OCI-LY7 (cell line): ENCODE data around the gene TMA16. TPM values are rescaled to one million over a fixed set of nuclear protein-coding genes. Genes with fewer than 3 reads are reported as not detected.

Experiments used
- BruUV-seq: library from RNA; stranded (reverse); fragments of 400-500 nt; replicated peaks from 2 replicates; lab custom pipeline; 2021; lab: Mats Ljungman, UMichigan
- CTCF ChIA-PET: fragments of 300-600 bp; sonication (Branson Sonifier 250); formaldehyde crosslinking; loops from one replicate; lab custom pipeline; 2022; ENCODE audit warnings: antibody characterized with exemption; ENCODE audit not compliant: unreplicated experiment; lab: Charles Lee
- POLR2A ChIA-PET: fragments of 300-600 bp; sonication (Branson Sonifier 250); formaldehyde crosslinking; loops from one replicate; lab custom pipeline; 2022; ENCODE audit warnings: antibody characterized with exemption; lab: Charles Lee
- DNase-seq: peaks from one replicate; pipeline ENCODE4 v3.0.0-alpha.2; 2015; ENCODE audit warnings: low spot score
- H2AFZ ChIP-seq: fragments of 200-600 bp; sonication (generic), shearing (Covaris generic); 2 replicates; pipeline ENCODE4 v1.6.1; 2014; ENCODE audit warnings: mild to moderate bottlenecking, antibody characterized with exemption, low read length, moderate library complexity
- H3K27ac ChIP-seq: fragments of 200-600 bp; sonication (generic); 2 replicates; pipeline ENCODE4 v1.5.1; 2014; ENCODE audit warnings: mixed run types, low read depth, mild to moderate bottlenecking, moderate library complexity, low read length, inconsistent platforms; ENCODE audit not compliant: poor library complexity, severe bottlenecking
- H3K36me3 ChIP-seq: fragments of 200-600 bp; sonication (generic); 2 replicates; pipeline ENCODE4 v1.6.1; 2014; ENCODE audit warnings: mild to moderate bottlenecking, antibody characterized with exemption, low read length, moderate library complexity, mixed read lengths; ENCODE audit not compliant: insufficient read depth
- H3K4me1 ChIP-seq: fragments of 200-600 bp; sonication (generic); 2 replicates; pipeline ENCODE4 v1.5.1; 2014; ENCODE audit warnings: mild to moderate bottlenecking, low read length; ENCODE audit not compliant: insufficient read depth, poor library complexity, severe bottlenecking
- H3K4me2 ChIP-seq: fragments of 200-600 bp; sonication (generic); 2 replicates; pipeline ENCODE4 v1.6.1; 2014; ENCODE audit warnings: mild to moderate bottlenecking, low read length
- H3K4me3 ChIP-seq: fragments of 200-600 bp; sonication (generic); 2 replicates; pipeline ENCODE4 v1.5.1; 2014; ENCODE audit warnings: mild to moderate bottlenecking, low read depth, low read length; ENCODE audit not compliant: poor library complexity, severe bottlenecking
- H3K79me2 ChIP-seq: fragments of 200-600 bp; sonication (generic); 2 replicates; pipeline ENCODE4 v1.6.1; 2016; ENCODE audit warnings: low read depth, mild to moderate bottlenecking, low read length, moderate library complexity, mixed read lengths; ENCODE audit not compliant: insufficient read depth
- H3K9me2 ChIP-seq: fragments of 200-600 bp; sonication (generic); 2 replicates; pipeline ENCODE4 v1.6.1; 2016; ENCODE audit warnings: mild to moderate bottlenecking, low read length, mixed read lengths; ENCODE audit not compliant: insufficient read depth
- H3K9me3 ChIP-seq: fragments of 200-600 bp; sonication (generic); 2 replicates; pipeline ENCODE4 v1.6.1; 2014; ENCODE audit warnings: mild to moderate bottlenecking, mixed run types, low read length, mixed read lengths
- H4K20me1 ChIP-seq: fragments of 200-600 bp; sonication (generic); 2 replicates; pipeline ENCODE4 v1.6.1; 2014; ENCODE audit warnings: mild to moderate bottlenecking, antibody characterized with exemption, low read length, moderate library complexity, mixed read lengths; ENCODE audit not compliant: insufficient read depth
- CTCF ChIP-seq: fragments of 200-600 bp; sonication (generic); conservative IDR thresholded peaks from 2 replicates; pipeline ENCODE4 v1.5.1; 2014; ENCODE audit warnings: mild to moderate bottlenecking, antibody characterized with exemption, low read length, moderate library complexity, mixed read lengths
- EZH2phosphoT487 ChIP-seq: fragments of 200-600 bp; sonication (generic); IDR thresholded peaks from 2 replicates; pipeline ENCODE4 v1.6.1; 2018; ENCODE audit warnings: low read depth, borderline replicate concordance, mild to moderate bottlenecking, mixed run types, antibody characterized with exemption, low read length, moderate library complexity, mixed read lengths
- intact Hi-C: fragments of 100-400 bp; cut with micrococcal nuclease; formaldehyde crosslinking; loops from one replicate; pipeline ENCODE4 v1.10.0; 2022; ENCODE audit not compliant: unreplicated experiment
- total RNA-seq, 2 experiments: library from RNA; depleted of rRNA in 1 of 2; stranded (reverse); fragments of >200 nt in 1 of 2; shearing (Covaris generic) in 1 of 2; gene quantifications; 2 replicates each; pipeline ENCODE4 v1.2.3, GENCODE V29; 2014 to 2022

The TMA16 gene
- total RNA-seq, 2 experiments from 2014 or later, result 56.9 to 92.5 TPM

- Histone ChIP-seq H3K4me2 (peak overlapping the region; percentile 92), H3K4me1 (peaks cover 30% of the 10 kb centered on the region), H3K79me2 (peaks cover 43% of the 10 kb centered on the region), H3K36me3 (peaks cover 26% of the 10 kb centered on the region), H2AFZ (peak overlapping the region; percentile 40; the same call in 1 of the 2 replicates), H3K9me2 (no peaks in the 10 kb centered on the region), H3K9me3 (peaks cover 10% of the 10 kb centered on the region; the same call in 1 of the 2 replicates), H3K27ac (peak overlapping the region; percentile 87), H3K4me3 (peak overlapping the region; percentile 90), H4K20me1 (no peaks in the 10 kb centered on the region)
- DNase-seq, result peak; percentile 78
- POLR2A ChIA-PET, result interaction anchor here (0.5 to 2.6 kb wide), 27 partner anchors 9 to 383 kb away, joined by 3 to 21 read pairs (median 5); no protein-coding TSS in a partner anchor
- TSS peak; percentile 94 for BruUV-seq
- CTCF ChIA-PET, result no interaction called here
- intact Hi-C loops, result loop anchor here (1.0 to 5.0 kb wide), 4 partner anchors 97 to 1458 kb away; partner anchors contain the start of gene NAF1
- TF ChIP-seq EZH2phosphoT487 (no peak), CTCF (no peak)
These were observed 689 bp upstream of the TMA16 start for GRCh38 chr4:163493643-163494359.

DNA sequence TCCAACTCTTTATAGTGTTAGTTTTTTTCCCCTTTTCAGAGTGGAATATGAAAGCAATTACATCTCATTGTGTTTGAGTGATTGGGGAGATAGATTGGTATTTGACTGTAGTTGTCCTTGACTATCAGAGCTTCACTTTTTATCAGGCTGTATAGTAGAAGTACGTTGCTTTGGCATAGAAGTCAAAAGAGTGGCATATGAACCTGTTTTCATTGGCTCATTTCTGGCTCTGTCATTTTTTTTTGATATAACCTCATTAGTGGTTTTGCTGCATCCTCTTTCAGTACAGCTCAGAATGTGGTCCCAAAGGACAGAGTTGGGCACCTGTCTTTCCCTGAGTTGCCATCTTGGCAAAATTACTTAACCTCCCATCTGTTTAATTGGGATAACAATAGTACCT is 1.4 kb downstream of the TMA16 start:
- no peaks in the 10 kb centered on the region for H3K9me2 ChIP-seq
- H3K9me3 ChIP-seq, result peaks cover 15% of the 10 kb centered on the region; the same call in 1 of the 2 replicates
- H2AFZ ChIP-seq, result no peak overlapping the region
- peak overlapping the region; percentile 90 for H3K4me3 ChIP-seq
- intact Hi-C loops, result loop anchor here (2.0 kb wide), 1 partner anchor 95 kb away; no protein-coding TSS in a partner anchor
- peaks cover 30% of the 10 kb centered on the region for H3K4me1 ChIP-seq
- TF ChIP-seq CTCF (no peak), EZH2phosphoT487 (no peak)
- peaks cover 64% of the 10 kb centered on the region for H3K79me2 ChIP-seq
- H3K4me2 ChIP-seq, result peak overlapping the region; percentile 92
- H3K27ac ChIP-seq, result peak overlapping the region; percentile 87
- no peaks in the 10 kb centered on the region for H4K20me1 ChIP-seq
- ChIA-PET POLR2A (interaction anchor here (0.6 to 4.0 kb wide), 13 partner anchors 9 to 250 kb away, joined by 3 to 21 read pairs (median 3); no protein-coding TSS in a partner anchor), CTCF (interaction anchor here (0.7 to 0.8 kb wide), 2 partner anchors 12 to 54 kb away, joined by 3 to 5 read pairs; no protein-coding TSS in a partner anchor)
- no TSS peak for BruUV-seq
- DNase-seq, result peak; percentile 77
- peaks cover 46% of the 10 kb centered on the region for H3K36me3 ChIP-seq
